OCI-LY1 (cell line): ENCODE results near the gene D2HGDH.

ENCODE experiments used
- EZH2 ChIP-seq: fragments of 200-600 bp; sonication (generic), shearing (Covaris generic); IDR thresholded peaks from 2 replicates; pipeline ENCODE4 v1.8.0; 2017; ENCODE audit warnings: borderline replicate concordance, mixed run types, mild to moderate bottlenecking, antibody characterized with exemption, low read length, moderate library complexity, mixed read lengths
- TF ChIP-seq, protein P1 (sequence below): fragments of 200-600 bp; sonication (generic), shearing (Covaris generic); IDR thresholded peaks from 2 replicates; pipeline ENCODE4 v1.5.1; 2017; ENCODE audit warnings: mild to moderate bottlenecking, antibody characterized with exemption, low read length, moderate library complexity, mixed read lengths

- TF ChIP-seq, protein P1, sequence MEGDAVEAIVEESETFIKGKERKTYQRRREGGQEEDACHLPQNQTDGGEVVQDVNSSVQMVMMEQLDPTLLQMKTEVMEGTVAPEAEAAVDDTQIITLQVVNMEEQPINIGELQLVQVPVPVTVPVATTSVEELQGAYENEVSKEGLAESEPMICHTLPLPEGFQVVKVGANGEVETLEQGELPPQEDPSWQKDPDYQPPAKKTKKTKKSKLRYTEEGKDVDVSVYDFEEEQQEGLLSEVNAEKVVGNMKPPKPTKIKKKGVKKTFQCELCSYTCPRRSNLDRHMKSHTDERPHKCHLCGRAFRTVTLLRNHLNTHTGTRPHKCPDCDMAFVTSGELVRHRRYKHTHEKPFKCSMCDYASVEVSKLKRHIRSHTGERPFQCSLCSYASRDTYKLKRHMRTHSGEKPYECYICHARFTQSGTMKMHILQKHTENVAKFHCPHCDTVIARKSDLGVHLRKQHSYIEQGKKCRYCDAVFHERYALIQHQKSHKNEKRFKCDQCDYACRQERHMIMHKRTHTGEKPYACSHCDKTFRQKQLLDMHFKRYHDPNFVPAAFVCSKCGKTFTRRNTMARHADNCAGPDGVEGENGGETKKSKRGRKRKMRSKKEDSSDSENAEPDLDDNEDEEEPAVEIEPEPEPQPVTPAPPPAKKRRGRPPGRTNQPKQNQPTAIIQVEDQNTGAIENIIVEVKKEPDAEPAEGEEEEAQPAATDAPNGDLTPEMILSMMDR, result no peak
- no peak for TF ChIP-seq EZH2
Measured at GRCh38 chr2:241724975-241725870, 9.2 kb upstream of the D2HGDH start.
